ENCODE measurements around the gene LAMP5. TPM values are rescaled to one million over a fixed set of nuclear protein-coding genes. Genes with fewer than 3 reads are reported as not detected.

Gene LAMP5
- total and polyA plus RNA-seq, 2 of the 13 experiments (the other 11 are each of a cell fraction or from before 2014, with no cell fraction given), result not detected

- TF ChIP-seq ZNF496 (CRISPR knock-in tag; IDR thresholded peaks at IDR 0.05; ENCODE audit: insufficient replicate concordance) (no peak), ZNF563 (CRISPR knock-in tag; IDR thresholded peaks at IDR 0.05) (no peak), FLYWCH1 (CRISPR knock-in tag; IDR thresholded peaks at IDR 0.05) (no peak)
These were observed 16.1 kb upstream of the LAMP5 start (continued) for GRCh38 chr20:9498322-9498721.

DNA sequence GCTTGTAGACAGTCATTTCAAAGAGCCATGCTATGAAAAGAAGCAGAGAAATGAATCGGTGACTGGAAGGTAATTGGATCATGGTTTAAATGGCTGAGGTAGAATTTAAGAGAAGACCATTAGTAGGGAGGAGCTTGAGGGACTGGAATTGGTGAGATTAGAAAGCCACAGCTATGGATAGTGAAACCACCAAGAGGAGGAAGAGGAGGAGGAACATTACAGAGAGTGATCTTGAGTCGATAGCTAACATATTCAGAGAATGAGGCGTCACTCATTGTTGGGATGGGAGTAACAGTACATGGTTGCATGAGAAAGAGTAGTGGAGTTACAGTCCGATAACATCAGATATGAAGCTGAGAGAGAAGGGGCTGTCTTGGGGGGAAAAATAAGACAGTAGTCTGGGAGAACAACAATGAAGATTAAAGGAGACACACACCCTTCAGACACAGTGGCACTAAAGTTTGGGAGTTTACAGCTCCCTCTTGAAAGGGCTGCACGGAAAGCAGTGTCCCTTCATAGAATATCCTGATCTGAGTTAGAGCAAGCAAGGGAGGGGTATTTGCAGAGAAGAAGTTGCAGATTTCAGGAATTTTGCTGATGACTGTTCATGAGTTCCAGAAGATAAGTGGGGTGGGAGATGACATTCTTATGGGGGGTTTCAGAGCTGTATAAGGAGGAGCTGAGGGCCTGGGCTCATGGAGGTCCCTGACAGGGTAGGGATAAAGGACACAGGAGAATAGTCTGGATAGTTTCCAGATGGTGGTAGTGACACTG, 15.1 kb upstream of the LAMP5 start:
- in situ Hi-C loops (cut with HindIII; ENCODE audit: extremely low pct_ligation_motif_present, low pct_unique_long_range_greater_than_20kb), result no loop called here
- no peaks in the 10 kb centered on the region for H3K4me1 ChIP-seq (ENCODE audit: insufficient read depth, low read length)
- no peaks in the 10 kb centered on the region for H4K20me1 ChIP-seq (ENCODE audit: insufficient read depth, low read length)
- TF ChIP-seq, protein P1, sequence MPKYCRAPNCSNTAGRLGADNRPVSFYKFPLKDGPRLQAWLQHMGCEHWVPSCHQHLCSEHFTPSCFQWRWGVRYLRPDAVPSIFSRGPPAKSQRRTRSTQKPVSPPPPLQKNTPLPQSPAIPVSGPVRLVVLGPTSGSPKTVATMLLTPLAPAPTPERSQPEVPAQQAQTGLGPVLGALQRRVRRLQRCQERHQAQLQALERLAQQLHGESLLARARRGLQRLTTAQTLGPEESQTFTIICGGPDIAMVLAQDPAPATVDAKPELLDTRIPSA (CRISPR knock-in tag; IDR thresholded peaks at IDR 0.05; ENCODE audit: borderline replicate concordance), result no peak
- TF ChIP-seq CHD2 (IDR thresholded peaks at IDR 0.05; ENCODE audit: low read depth, low read length) (no peak), NR3C1 (CRISPR knock-in tag; IDR thresholded peaks at IDR 0.05) (no peak), ZNF572 (CRISPR knock-in tag; IDR thresholded peaks at IDR 0.05) (no peak), ZNF3 (CRISPR knock-in tag; IDR thresholded peaks at IDR 0.05) (no peak), FOSL2 (CRISPR knock-in tag; IDR thresholded peaks at IDR 0.05) (no peak), ZNF891 (CRISPR knock-in tag; IDR thresholded peaks at IDR 0.05) (no peak), TBL1XR1 (IDR thresholded peaks at IDR 0.05; ENCODE audit: borderline replicate concordance, low read length, partially characterized antibody) (no peak), E2F2 (CRISPR knock-in tag; IDR thresholded peaks at IDR 0.05; ENCODE audit: borderline replicate concordance) (no peak), GFI1 (CRISPR knock-in tag; IDR thresholded peaks at IDR 0.05; ENCODE audit: borderline replicate concordance) (no peak), ZFP90 (CRISPR knock-in tag; IDR thresholded peaks at IDR 0.05; ENCODE audit: borderline replicate concordance) (no peak), TP53 (CRISPR knock-in tag; conservative IDR thresholded peaks at IDR 0.05) (no peak), MZF1 (CRISPR knock-in tag; IDR thresholded peaks at IDR 0.05; ENCODE audit: borderline replicate concordance) (no peak), ZNF30 (CRISPR knock-in tag; IDR thresholded peaks at IDR 0.05) (no peak)
- TF ChIP-seq, protein P2, sequence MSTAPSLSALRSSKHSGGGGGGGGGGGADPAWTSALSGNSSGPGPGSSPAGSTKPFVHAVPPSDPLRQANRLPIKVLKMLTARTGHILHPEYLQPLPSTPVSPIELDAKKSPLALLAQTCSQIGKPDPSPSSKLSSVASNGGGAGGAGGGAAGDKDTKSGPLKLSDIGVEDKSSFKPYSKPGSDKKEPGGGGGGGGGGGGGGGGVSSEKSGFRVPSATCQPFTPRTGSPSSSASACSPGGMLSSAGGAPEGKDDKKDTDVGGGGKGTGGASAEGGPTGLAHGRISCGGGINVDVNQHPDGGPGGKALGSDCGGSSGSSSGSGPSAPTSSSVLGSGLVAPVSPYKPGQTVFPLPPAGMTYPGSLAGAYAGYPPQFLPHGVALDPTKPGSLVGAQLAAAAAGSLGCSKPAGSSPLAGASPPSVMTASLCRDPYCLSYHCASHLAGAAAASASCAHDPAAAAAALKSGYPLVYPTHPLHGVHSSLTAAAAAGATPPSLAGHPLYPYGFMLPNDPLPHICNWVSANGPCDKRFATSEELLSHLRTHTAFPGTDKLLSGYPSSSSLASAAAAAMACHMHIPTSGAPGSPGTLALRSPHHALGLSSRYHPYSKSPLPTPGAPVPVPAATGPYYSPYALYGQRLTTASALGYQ (CRISPR knock-in tag; IDR thresholded peaks at IDR 0.05), result no peak
- TF ChIP-seq, protein P3, sequence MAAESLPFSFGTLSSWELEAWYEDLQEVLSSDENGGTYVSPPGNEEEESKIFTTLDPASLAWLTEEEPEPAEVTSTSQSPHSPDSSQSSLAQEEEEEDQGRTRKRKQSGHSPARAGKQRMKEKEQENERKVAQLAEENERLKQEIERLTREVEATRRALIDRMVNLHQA (CRISPR knock-in tag; IDR thresholded peaks at IDR 0.05), result no peak
- no peak overlapping the region for H3K9ac ChIP-seq (ENCODE audit: insufficient read depth, low read depth, low read length)
- FAIRE-seq (no peak), ATAC-seq (no peak), DNase-seq (ENCODE audit: low spot score) (no peak)
- H3K27ac ChIP-seq (ENCODE audit: extremely low read length, insufficient read depth, low read length), result no peak overlapping the region
- H3K4me2 ChIP-seq (ENCODE audit: low read depth, low read length), result no peak overlapping the region
- POLR2A ChIA-PET, result no interaction called here
- CTCF ChIA-PET (ENCODE audit: low intra/inter-chr PET ratio, low total read pairs), result no interaction called here
- H3K9me3 ChIP-seq (ENCODE audit: low read length), result no peaks in the 10 kb centered on the region
- no peak overlapping the region for H2AFZ ChIP-seq (ENCODE audit: low read length)
- H3K79me2 ChIP-seq (ENCODE audit: insufficient read depth, low read length), result no peaks in the 10 kb centered on the region
- intact Hi-C loops (cut with micrococcal nuclease; ENCODE audit: unreplicated experiment), result no loop called here
- H3K27me3 ChIP-seq (ENCODE audit: control insufficient read depth in 1 of 2, insufficient read depth in 2 of 2, low read length in 2 of 2), result no peaks in the 10 kb centered on the region
- WGBS (ENCODE audit: low lambda C conversion rate), result 18% methylated on average over 5 of the region's 5 CpGs
- H3K36me3 ChIP-seq (replicated peaks in 1 of 2; ENCODE audit: control insufficient read depth in 1 of 2, insufficient read depth in 2 of 2, low read length in 2 of 2), result no peaks in the 10 kb centered on the region
- no TSS peak for BruUV-seq (replicated peaks)
- H3K4me3 ChIP-seq (replicated peaks in 1 of 3; ENCODE audit: insufficient read depth in 1 of 3, low read depth in 2 of 3, low read length in 3 of 3), result no peak overlapping the region
